HG03469 (cell line): Measurements from ENCODE around the gene PSMF1.

Source experiments
- ATAC-seq: cut with Tn5 transposase; IDR thresholded peaks from one replicate; pipeline ENCODE4 v1.9.1; 2021; ENCODE audit warnings: mild to moderate bottlenecking, moderate library complexity, moderate number of reproducible peaks; ENCODE audit not compliant: unreplicated experiment

Gene PSMF1, protein sequence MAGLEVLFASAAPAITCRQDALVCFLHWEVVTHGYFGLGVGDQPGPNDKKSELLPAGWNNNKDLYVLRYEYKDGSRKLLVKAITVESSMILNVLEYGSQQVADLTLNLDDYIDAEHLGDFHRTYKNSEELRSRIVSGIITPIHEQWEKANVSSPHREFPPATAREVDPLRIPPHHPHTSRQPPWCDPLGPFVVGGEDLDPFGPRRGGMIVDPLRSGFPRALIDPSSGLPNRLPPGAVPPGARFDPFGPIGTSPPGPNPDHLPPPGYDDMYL

DNA sequence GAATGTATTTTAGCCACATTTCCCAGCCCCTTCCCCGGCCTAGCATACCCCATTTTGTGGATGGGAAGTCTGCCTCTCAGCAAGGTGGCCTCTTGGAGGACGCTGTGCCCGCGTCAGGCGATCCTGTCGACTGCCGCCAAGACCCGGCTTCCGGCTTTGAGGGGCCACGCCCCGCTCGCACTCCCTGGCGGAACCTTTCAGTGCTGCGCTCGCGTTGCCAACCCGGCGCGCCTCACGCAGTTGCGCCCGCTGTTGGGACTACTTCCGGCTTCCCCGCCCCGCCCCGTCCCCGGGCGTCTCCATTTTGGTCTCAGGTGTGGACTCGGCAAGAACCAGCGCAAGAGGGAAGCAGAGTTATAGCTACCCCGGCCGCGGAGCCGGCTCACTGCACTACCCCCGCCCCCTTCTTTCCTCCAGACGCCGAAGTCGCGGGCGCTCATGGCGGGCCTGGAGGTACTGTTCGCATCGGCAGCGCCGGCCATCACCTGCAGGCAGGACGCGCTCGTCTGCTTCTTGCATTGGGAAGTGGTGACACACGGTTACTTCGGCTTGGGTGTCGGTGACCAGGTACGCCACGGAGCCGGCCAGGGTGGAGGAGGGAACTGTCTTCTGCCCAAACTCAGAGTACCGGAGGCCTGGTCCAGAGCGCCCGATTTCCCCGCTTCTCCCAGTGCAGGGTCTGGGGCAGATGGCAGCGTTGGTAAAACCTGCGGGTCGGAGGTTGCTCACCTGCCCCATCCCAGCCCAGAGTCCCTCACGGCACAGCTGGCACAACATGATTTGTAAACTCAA lies at the start of gene PSMF1:
PSMF1 (plus strand) TSS at position 267 of the 792 bp plus-strand sequence; CDS start at position 439, 172 bp downstream.
- ATAC-seq = peak; percentile 94

DNA sequence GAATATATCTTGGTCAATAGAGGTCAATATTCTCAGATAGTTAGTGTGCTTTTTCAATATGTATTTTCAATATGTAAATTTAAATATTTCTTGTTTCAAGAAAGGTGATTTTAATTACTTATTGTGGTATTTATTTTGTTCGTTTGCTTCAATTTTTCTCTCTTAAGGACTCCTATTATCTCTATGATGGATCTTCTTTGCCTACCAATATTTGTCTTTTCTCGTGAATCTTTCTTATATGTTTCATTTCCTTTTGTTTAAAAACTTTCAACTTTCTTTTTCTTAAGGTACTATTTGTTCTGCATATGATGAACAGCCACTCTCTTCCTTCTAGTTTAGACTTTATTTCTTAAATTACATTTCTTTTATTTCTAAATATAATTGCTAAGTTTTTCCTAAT lies 46.1 kb upstream of the PSMF1 start:
- no peak for ATAC-seq

DNA sequence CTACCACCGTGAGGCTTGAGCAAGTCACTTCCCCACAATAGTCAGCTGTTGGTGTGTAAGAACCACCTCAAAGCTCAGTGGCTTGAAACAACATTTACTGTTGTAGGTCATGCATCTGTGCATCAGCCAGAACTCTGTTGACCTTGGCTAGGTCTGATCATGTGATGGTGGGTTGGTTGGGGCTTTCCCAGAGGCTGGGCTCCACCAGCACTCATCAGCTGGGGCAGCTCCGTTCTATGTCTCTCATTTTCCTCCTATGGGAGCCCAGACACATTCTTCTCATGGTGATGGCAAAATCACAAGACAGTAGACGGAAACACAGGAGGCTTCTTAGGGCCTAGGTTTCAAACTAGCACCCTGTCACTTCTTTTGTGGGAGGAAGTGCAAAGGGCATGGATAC lies 42.8 kb upstream of the PSMF1 start:
- ATAC-seq = no peak

DNA sequence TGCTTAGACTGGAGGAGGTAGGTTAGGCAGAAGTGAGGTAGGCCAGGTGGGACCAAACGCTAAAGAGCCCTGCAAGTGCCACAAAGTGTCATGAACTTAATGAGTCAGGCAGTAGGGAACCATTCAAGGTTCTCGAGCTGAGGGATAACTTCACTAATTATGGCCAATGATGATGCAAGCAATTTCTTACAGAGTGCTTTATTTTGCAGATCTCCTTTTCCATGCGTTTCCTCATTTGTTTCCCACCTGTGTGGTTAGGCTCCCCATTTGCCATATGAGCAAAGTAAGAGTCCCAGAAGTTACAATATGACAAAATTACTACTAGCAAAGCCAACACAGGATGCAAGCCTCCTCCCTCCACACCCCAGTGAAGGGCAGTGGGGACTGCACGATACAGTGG lies 36.5 kb upstream of the PSMF1 start:
- ATAC-seq = no peak

DNA sequence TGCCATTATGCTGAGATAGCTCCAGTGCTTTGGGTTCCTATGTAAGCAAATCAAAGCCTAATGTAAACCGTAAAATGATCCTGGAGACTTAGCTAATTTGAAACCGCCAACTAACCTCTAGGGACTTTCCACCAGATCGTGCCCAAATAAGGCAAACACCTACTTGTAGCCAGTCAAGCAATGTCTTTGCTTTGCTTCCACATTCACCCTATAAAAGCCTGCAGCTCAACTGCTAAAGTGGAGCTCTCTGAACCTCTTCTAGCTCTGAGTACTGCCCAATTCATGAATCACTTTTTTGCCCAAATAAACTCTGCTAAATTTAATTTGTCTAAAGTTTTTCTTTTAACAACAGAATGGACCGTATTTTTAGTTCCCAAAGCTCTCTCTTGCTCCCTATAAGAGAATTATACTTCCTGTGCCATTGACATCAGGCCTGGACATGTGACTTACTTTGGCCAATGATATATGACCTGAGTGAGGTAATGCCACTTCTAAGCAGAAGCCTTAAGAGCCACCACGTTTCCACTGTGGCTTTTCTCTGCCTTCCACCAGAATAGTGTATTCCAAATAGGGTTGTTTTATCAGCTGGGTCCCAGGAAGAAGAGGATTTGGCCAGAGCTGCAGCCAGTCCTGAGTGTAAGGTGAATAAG lies 34.8 kb upstream of the PSMF1 start:
- ATAC-seq = no peak

DNA sequence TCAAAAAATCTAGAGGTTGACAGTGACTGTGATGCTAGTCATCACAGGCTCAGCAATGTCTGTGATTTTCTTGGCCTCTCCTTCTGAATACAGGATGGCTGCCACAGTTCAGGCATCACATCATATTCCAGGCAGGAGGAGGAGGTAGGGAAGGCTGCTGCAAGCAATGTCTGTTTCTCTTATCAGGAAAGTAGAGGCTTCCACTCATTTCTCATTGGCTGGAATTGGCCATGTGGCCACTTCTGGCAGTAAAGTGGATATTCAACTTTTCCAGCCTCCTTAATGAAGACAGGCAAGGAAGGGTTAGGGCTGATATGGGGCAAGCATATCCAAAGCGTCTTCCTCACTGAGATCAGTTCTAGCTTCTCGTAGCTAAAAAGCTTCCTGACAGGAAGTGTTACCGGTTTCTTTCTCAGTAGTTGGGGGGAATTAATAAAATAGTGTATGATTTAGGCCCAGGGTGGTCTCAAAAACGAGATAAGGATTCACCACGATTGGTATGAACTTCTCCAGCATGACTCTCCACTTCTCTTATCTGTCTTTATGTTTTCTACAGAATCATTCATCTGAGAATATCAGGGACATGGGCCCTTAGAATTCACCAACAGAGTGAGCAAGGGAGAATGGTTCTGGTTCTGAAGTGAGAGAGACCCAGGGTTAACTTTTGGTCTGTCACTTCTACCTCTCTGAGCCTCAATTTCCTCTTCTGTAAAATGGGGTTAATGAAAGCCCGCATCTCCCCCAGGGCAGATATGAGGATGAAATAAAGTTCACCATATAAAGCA lies 32.7 kb upstream of the PSMF1 start:
- ATAC-seq = no peak

DNA sequence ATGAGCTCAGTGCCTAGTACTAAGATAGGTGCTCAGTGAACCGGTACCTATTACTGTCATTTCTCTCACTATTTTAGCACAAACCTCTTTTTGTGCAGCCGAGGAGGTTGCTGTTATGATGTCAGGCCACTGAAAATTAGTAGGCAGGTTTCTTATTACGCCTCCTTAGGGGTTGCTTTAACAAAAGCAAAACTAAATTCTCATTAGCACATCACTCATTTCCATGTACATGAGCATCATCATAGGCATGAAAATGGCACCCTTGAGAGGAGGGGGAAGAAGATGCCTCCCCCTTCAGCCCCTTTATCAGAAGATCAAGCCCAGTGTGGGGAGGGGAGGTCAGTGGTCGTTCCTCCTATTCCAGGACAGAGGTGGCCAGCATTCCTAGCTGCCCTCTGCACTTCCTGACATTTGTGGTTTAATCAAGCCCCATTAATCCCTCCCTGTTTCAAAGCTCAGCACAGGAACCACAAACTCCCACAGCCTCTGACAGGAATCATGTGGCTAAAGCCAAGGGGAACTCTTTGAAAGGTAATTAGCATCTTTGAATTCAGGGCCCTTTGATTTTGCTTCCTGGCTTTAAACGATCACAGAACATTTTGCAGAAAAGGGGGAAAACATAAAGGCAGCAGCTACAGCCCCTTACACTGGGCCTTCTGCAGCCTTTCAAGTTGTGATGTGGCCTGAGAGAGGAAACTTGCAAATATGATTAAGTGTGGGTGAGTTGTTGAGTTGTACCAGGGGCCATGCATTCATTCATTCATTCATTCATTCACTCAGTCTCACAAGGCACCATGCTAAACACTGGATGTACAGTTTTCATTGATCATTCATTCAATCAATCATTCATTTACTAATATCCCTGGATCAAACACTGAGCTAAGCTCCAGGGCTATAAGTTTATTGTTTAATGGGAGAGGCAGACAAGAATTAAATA lies 31.9 kb upstream of the PSMF1 start:
- no peak for ATAC-seq

DNA sequence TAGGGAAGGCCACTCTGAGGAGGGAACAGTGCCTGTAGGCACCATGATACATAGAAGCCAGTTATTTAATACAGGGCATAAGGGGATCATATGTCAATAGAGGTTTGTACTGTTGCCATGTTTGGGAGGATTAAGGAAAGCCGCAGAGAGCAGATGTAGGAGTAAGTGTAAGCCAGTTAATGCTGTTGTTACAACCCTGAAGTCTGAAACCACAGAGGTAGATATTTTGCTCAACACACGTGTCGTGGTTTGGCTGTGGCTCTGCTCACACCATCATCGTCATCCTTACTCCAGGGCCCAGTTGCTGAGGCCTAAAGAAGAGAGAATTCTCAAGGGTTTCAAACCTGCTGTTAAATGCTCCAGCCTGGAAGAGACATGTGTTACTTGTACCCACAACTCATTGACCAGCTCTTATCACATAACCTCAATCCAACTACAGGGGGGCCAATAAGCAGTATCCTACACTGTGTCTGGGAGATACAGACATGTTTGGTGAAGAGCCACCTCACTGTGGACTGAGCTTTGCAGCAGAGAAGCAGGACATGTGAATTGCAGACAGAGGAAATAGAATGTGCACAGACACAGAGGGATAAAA lies 31.0 kb upstream of the PSMF1 start:
- no peak for ATAC-seq

DNA sequence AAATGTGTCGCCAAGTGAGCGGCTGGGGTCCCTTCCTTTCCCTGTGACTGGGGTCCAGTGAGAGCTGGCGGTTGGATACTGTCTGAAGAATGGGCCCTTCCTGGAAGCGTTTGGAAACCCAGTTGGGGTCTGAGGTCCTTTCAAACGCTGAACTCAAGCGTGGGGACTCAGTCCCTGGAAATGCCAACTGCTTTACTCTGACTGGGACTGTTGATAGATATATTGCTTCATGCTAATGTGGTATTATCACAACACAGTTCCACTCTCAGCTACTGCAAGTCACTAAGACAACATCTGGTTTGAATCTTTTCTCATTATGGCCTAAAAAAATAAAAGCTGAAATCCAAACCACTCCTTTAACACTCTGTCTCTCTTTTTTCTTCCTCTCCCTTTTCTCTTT lies 23.7 kb upstream of the PSMF1 start:
- no peak for ATAC-seq

DNA sequence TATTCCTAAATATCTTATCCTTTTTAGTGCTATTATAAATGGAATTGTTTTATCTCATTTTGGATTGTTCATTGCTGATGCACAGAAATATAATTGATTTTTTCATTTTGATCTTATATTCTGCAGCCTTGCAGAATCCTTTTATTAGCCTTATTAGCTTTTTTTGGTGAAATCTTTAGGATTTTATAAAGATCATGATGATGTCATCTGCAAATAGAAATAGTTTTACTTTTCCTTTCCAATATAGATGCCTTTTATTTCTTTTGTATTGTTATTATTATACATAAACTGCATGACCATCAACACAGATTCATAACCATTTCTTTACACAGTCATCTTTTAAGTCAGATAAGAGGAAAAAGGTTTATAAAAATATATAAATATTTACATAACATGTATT lies 16.9 kb upstream of the PSMF1 start:
- no peak for ATAC-seq

DNA sequence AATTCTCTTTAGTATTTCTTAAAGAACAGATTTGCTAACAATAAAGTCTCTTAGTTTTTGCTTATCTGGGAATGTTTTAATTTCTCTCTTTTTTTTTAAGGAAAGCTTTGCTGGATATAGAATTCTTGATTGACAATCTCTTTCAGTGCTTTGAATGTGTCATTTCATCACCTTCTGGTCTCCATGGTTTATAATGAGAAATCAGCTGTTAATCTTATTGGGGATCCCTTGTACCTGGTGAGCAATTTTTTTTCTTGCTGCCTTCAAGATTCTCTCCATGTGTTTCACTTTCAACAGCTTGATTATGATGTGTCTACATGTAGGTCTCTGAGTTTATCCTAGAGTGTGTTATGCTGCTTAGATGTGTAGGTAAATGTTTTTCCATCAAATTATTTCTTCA lies 16.4 kb upstream of the PSMF1 start:
- ATAC-seq = no peak

DNA sequence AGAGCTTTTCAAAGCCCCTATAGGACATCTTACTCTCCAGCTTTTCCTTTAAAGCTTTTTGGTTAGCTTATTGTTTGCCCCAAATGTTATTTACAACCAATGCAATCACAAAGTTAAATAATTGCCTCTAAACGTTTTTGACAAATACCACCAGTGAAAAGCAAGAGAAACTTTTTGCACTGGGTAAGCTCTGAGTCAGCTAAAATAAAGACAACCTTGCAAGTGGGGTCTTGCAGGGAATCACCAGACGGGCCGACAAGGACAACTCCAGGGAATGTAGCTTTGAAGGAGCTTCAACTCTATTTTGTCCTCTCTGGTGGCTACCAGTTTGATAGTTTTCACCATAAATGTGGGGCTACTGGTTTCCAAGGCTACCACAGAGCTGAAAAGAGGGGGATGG lies 14.7 kb upstream of the PSMF1 start:
- ATAC-seq = no peak

DNA sequence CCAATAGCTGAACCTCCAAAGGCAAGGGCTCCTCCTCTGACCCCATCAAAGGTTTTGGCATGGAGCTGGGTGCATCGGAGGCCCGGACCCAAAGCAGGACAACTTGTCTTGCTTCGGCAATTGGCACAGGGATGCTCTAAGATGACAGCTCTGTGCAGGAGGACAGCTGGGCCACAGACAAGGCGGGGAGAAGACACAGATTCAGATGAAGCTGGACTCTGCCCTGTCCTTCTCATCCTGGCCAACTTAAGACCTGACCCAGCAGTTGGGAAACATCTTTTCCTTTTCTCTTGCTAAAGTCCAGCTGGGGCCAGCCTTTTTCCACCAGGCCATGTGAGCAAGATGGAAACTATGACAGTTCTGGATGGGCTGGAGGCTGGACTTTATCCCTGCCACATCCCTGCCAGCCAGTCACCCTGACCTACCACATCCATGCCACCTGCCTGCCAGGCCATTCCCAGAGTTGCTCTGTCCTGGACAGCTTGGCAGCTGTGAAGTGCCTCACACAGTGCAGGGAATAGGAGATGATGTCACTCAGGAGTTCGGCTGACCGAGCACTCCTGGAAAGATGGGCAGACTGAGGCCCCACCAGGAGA lies 12.7 kb upstream of the PSMF1 start:
- ATAC-seq = no peak

DNA sequence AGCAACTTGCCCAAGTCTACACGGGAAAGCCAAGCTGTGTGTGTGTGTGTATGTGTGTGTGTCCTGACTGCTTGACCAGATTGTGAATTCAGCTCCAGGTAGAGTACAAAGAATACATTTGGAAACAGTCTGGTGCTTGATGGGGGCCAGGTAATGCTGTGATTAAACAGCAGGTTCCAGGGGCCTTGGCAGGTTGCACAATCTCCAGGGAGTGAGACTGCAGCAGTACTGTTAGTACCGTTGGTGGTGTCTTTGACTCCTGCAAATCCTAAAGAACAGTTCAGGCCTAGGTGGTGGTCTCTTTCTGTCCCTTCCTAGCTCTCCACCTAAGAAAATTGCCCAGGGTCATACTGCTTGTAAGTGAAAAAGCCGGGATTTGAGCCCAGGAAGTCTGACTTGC lies 11.2 kb upstream of the PSMF1 start:
- no peak for ATAC-seq

DNA sequence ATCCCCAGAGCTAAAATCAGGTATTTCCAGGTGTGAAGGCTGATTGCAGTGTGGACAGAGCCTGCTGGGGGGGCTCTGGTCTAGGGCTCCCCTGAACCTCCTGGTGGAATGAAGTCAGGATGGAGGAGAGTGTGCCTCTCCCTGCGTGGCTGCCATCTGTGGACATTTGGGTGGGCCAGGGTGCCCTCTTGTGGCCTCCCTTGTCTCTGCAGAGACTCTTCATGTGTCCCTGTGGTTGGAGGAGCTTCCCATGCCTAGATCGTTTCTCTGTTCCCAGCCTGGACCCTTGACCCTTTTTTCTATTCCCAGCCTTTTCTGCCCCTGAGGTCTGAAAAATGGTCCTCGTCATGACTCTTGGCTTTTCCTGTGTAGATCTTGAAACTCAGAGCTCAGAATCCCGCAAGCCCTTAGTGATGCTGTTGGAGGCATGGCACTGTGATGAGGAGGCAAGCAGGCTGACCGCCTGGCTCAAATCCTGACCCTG lies 9.9 kb upstream of the PSMF1 start:
- ATAC-seq = no peak

DNA sequence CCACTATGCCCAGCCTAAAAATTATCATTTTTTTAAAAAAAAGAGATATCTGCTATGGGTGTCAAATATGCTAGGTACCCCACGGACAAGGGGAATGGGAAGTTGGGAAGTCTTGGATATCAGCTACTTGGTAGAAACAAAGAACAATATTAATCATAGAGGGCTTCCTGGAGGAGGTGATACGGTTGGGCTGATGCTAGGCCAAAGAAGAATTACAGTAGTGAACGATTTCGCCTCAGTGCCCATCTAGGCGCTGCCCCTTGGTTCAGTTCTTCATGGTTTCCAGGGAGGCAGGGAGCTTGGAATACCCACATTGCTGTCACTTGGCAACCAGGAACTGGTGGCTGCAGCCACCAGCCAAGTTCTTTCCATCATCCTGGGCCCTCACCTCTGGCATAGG lies 5.5 kb upstream of the PSMF1 start:
- ATAC-seq = no peak

DNA sequence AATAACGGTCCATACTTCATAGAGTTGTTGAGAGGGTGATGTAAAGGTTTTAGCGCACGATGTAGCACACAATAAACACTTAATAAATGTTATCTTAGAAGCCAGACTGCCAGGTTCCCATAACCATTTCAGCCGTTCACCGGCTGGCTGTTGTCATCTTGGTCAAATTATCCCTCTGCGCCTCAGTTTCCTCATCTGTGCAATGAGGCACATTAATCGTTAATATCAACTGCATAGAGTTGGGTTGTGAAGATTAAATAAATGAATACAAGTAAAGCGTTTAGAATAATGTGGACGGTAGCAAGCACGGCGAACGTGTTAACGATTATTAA lies 432 bp upstream of the PSMF1 start:
- ATAC-seq = no peak

DNA sequence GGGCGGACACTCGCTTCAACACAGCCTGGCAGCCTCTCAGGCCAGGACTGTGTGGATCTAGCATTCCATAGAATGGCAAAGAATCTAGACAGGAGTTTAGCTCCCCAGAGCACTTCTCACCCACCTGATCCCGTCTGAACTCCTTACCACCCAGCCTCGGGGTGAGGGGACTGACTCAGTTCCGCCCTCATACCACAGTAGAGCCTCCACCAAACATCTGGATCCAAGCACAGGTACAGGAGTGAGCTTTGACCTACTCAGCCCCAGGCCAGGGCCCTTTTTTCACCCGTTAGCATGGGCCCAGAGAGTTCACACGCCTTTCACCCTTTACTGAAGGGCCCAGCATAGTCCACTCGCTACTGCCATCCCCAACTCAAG lies 715 bp downstream of the PSMF1 start:
- ATAC-seq = no peak

DNA sequence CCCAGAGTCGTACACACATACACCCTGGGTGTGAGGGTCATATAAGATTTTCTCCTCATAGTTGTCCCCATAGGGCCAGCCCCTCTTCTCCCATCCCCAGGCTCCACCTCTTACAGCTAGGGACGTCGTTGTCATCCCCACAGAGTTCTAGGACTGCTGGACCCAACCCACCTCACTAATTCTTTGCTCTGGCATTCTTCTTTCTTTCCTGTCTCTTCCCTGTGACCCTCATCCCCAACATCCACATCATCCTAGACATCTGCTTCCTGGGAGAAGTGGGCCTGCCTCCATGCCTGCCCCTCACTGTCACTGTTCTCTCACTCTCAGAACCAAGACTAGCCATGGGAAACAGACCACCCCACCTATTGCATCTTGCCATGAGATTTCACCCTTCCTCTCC lies 1.1 kb downstream of the PSMF1 start:
- no peak for ATAC-seq
